ENCODE data around the gene SYT1.

- TF ChIP-seq, protein P1, sequence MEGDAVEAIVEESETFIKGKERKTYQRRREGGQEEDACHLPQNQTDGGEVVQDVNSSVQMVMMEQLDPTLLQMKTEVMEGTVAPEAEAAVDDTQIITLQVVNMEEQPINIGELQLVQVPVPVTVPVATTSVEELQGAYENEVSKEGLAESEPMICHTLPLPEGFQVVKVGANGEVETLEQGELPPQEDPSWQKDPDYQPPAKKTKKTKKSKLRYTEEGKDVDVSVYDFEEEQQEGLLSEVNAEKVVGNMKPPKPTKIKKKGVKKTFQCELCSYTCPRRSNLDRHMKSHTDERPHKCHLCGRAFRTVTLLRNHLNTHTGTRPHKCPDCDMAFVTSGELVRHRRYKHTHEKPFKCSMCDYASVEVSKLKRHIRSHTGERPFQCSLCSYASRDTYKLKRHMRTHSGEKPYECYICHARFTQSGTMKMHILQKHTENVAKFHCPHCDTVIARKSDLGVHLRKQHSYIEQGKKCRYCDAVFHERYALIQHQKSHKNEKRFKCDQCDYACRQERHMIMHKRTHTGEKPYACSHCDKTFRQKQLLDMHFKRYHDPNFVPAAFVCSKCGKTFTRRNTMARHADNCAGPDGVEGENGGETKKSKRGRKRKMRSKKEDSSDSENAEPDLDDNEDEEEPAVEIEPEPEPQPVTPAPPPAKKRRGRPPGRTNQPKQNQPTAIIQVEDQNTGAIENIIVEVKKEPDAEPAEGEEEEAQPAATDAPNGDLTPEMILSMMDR (IDR thresholded peaks at IDR 0.05), result no peak
- no peak for TF ChIP-seq POLR2A (IDR thresholded peaks at IDR 0.05)
Measured at GRCh38 chr12:79442396-79442795, 577.8 kb downstream of the SYT1 start.

Measured in uterus (tissue), 2 donors.